Mesenchymal stem cell (in vitro differentiated cells and primary cell): ENCODE results near the gene MAD2L2.

Source experiments
- DNase-seq: peaks from one replicate; pipeline ENCODE4 v3.0.0-alpha.2; 2013
- H2AFZ ChIP-seq: one replicate; pipeline ENCODE4 v1.6.1; 2013; ENCODE audit warnings: low read depth, mild to moderate bottlenecking, control low read depth, inconsistent platforms, low read length, moderate library complexity
- H2AK5ac ChIP-seq: 2 replicates; pipeline ENCODE4 v1.6.1; 2013; ENCODE audit warnings: low read length, moderate library complexity, mild to moderate bottlenecking, inconsistent platforms; ENCODE audit not compliant: severe bottlenecking
- H2BK120ac ChIP-seq: one replicate; pipeline ENCODE4 v1.6.1; 2013; ENCODE audit warnings: low read depth, mild to moderate bottlenecking, inconsistent platforms, low read length, moderate library complexity
- H2BK12ac ChIP-seq, 2 experiments: one replicate each; pipeline ENCODE4 v1.6.1; 2013; ENCODE audit warnings: inconsistent platforms in 2 of 2, low read length in 2 of 2, mild to moderate bottlenecking in 2 of 2, moderate library complexity in 2 of 2, control low read depth in 1 of 2
- H2BK15ac ChIP-seq: one replicate; pipeline ENCODE4 v1.6.1; 2013; ENCODE audit warnings: mild to moderate bottlenecking, low read depth, inconsistent platforms; ENCODE audit not compliant: poor library complexity, severe bottlenecking
- H2BK5ac ChIP-seq: 2 replicates; pipeline ENCODE4 v1.6.1; 2013; ENCODE audit warnings: low read depth, mild to moderate bottlenecking, low read length, control low read depth, inconsistent platforms; ENCODE audit not compliant: poor library complexity, severe bottlenecking
- H3K14ac ChIP-seq, 2 experiments: one replicate each; pipeline ENCODE4 v1.6.1; 2013; ENCODE audit warnings: inconsistent platforms in 2 of 2, low read length in 2 of 2, control low read depth in 1 of 2, mild to moderate bottlenecking in 1 of 2, moderate library complexity in 1 of 2
- H3K18ac ChIP-seq, 2 experiments: one replicate each; pipeline ENCODE4 v1.6.1; 2013; ENCODE audit warnings: inconsistent platforms in 2 of 2, low read length in 2 of 2, control low read depth in 1 of 2, low read depth in 1 of 2, mild to moderate bottlenecking in 1 of 2
- H3K23ac ChIP-seq, 2 experiments: one replicate each; pipeline ENCODE4 v1.6.1; 2013; ENCODE audit warnings: inconsistent platforms in 2 of 2, low read length in 2 of 2, mild to moderate bottlenecking in 2 of 2, moderate library complexity in 2 of 2, control low read depth in 1 of 2
- H3K27ac ChIP-seq: 2 replicates; pipeline ENCODE4 v1.5.1; 2013; ENCODE audit warnings: mild to moderate bottlenecking, moderate library complexity, low read length, control low read depth, inconsistent platforms; ENCODE audit not compliant: poor library complexity, severe bottlenecking
- H3K27me3 ChIP-seq, 2 experiments: 2 replicates each; pipeline versions ENCODE4 v1.6.1 to v1.7.0; 2013; ENCODE audit warnings: low read length in 2 of 2, mild to moderate bottlenecking in 2 of 2, moderate library complexity in 2 of 2, control low read depth in 1 of 2, inconsistent platforms in 1 of 2; ENCODE audit not compliant: control insufficient read depth in 1 of 2, insufficient read depth in 1 of 2
- H3K36me3 ChIP-seq, 2 experiments: 2 replicates each; pipeline versions ENCODE4 v1.6.1 to v1.7.0; 2013; ENCODE audit warnings: low read length in 2 of 2, control low read depth in 1 of 2, inconsistent platforms in 1 of 2, low read depth in 1 of 2, mild to moderate bottlenecking in 1 of 2; ENCODE audit not compliant: insufficient read depth in 2 of 2, control insufficient read depth in 1 of 2
- H3K4ac ChIP-seq, 2 experiments: one replicate each; pipeline ENCODE4 v1.6.1; 2013; ENCODE audit warnings: inconsistent platforms in 2 of 2, low read length in 2 of 2, mild to moderate bottlenecking in 2 of 2, moderate library complexity in 2 of 2, control low read depth in 1 of 2, low read depth in 1 of 2
- H3K4me1 ChIP-seq: 2 replicates; pipeline ENCODE4 v1.6.1; 2013; ENCODE audit warnings: low read depth, low read length, control low read depth; ENCODE audit not compliant: control insufficient read depth, insufficient read depth
- H3K4me2 ChIP-seq: 2 replicates; pipeline ENCODE4 v1.6.1; 2013; ENCODE audit warnings: low read length, mild to moderate bottlenecking, inconsistent platforms; ENCODE audit not compliant: poor library complexity, severe bottlenecking
- H3K4me3 ChIP-seq, 2 experiments: 2 replicates each; pipeline versions ENCODE4 v1.5.1 to v1.7.0; 2013; ENCODE audit warnings: low read length in 2 of 2, mild to moderate bottlenecking in 2 of 2, control low read depth in 1 of 2, low read depth in 1 of 2; ENCODE audit not compliant: insufficient read depth in 1 of 2
- H3K79me1 ChIP-seq: replicated peaks from 2 replicates; pipeline ENCODE4 v1.6.1; 2013; ENCODE audit warnings: mild to moderate bottlenecking, control low read depth, low read length, inconsistent platforms; ENCODE audit not compliant: poor library complexity, severe bottlenecking
- H3K9ac ChIP-seq: 2 replicates; pipeline ENCODE4 v1.7.0; 2013; ENCODE audit warnings: mild to moderate bottlenecking, low read length, moderate library complexity
- H3K9me3 ChIP-seq: 2 replicates; pipeline ENCODE4 v1.7.0; 2013; ENCODE audit warnings: mild to moderate bottlenecking, low read length; ENCODE audit not compliant: control insufficient read depth
- H4K8ac ChIP-seq: one replicate; pipeline ENCODE4 v1.6.1; 2013; ENCODE audit warnings: inconsistent platforms, mild to moderate bottlenecking, low read length, moderate library complexity
- H4K91ac ChIP-seq: one replicate; pipeline ENCODE4 v1.6.1; 2013; ENCODE audit warnings: mild to moderate bottlenecking, low read length, inconsistent platforms
- WGBS: methylation state at CpG from one replicate; pipeline ENCODE4 v1.1.7; 2013; ENCODE audit warnings: mixed read lengths; 5-methylcytosine and 5-hydroxymethylcytosine counted together

MAD2L2 gene

DNA sequence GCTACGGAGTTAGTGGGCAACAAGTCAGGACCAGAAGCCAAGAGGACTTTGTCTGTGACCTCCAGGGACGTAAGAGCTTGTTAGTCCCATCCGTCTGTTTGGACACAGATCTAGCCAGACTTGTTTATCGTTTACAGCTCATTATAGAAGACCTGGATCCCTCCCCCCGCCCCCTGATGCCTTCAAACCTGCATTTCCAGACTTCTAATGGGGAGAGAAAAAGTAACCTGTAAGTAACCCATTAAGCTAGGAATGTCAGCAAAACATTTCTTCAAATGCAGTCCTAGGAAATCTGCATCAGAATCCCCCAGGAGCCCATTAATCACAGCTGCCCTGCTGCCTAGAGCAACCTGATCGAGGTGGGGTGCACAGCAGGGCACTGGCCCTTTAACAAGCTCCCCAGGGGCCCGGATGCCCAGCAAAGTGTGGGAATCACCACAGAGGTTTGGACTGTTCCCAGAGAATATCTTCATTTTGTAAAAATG, 1.4 kb upstream of the MAD2L2 start:
- Histone ChIP-seq H3K23ac (no peak overlapping the region), H4K8ac (no peak overlapping the region), H3K4me1 (peaks cover 14% of the 10 kb centered on the region), H3K9me3 (no peaks in the 10 kb centered on the region), H2BK120ac (no peak overlapping the region), H2BK5ac (no peak overlapping the region), H3K27me3 (peaks cover 10 to 25% of the 10 kb centered on the region in 2 experiments), H2AFZ (no peak overlapping the region), H2BK12ac (no peak overlapping the region), H3K9ac (peak overlapping the region; percentile 87), H3K36me3 (peaks cover 2% of the 10 kb centered on the region in 2 experiments), H3K14ac (no peak overlapping the region), H3K4me3 (no peak overlapping the region), H3K79me1 (peaks cover 15% of the 10 kb centered on the region), H4K91ac (no peak overlapping the region), H3K4me2 (no peak overlapping the region), H2BK15ac (no peak overlapping the region), H3K4ac (no peak overlapping the region), H3K27ac (no peak overlapping the region), H2AK5ac (no peak overlapping the region), H3K18ac (no peak overlapping the region)
- WGBS: 5% methylated on average over 6 of the region's 7 CpGs
- DNase-seq: no peak

DNA sequence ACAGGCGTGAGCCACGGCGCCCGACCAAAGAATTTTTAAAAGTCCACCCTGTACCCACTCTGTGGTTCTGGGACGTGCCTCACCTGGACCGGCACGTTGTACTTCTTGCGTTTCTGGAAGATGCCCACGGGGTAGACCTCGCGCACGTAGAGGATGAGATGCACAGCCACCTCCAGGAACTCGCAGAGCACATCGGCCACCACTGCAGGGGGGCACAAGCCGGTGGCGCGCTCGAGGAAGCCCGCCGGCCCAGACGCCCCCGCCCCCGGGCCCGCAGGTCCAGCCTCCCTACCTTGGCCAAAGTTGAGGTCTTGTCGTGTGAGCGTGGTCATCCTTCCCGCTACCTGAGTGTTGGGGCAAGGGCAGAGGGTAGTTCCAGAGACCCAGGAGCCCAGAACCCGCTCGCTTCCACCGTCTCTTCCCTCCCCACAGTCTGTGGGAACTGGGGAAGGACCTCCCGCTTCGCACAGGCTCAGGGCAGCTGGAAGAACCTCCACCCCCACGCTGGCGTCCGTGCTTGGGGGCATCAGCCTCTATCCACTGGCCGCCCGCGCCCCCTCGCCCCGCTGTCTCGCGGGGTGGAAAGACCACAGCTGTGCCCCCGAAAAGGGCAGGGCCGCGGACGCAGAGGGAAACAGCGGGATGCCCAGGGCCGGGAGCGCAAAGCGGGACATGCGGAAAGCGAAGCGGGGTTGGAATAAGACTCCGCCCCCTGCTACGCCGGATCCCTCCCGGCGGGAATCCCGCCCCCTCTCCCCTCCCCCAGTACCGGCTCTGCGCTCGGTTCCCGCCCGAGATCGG, 478 bp downstream of the MAD2L2 start:
- Histone ChIP-seq H3K18ac (peak overlapping the region; percentile 92), H3K9me3 (no peaks in the 10 kb centered on the region), H3K4me2 (peak overlapping the region; percentile 81), H3K4me1 (peaks cover 14% of the 10 kb centered on the region), H3K14ac (peak overlapping the region in 1 of 2 experiments; percentile 92), H3K27me3 (peaks cover 10 to 21% of the 10 kb centered on the region in 2 experiments), H2AK5ac (no peak overlapping the region), H2BK120ac (peak overlapping the region; percentile 89), H2BK15ac (peak overlapping the region; percentile 75), H3K4ac (peak overlapping the region; percentile 27 to 41), H2BK12ac (peak overlapping the region; percentile 25 to 61), H3K4me3 (peak overlapping the region; percentile 81 to 92), H3K23ac (peak overlapping the region in 1 of 2 experiments; percentile 93), H3K36me3 (peaks cover 16 to 21% of the 10 kb centered on the region in 2 experiments), H3K79me1 (peaks cover 18% of the 10 kb centered on the region), H4K8ac (peak overlapping the region; percentile 57), H2AFZ (peak overlapping the region; percentile 82), H2BK5ac (peak overlapping the region; percentile 76), H3K9ac (peak overlapping the region; percentile 87), H4K91ac (no peak overlapping the region), H3K27ac (no peak overlapping the region)
- DNase-seq: peak; percentile 60
- 12% methylated on average over 38 of the region's 65 CpGs for WGBS

GRCh38 chr1:11678442-11678841, 2.5 kb downstream of the MAD2L2 start:
- peaks cover 0 to 7% of the 10 kb centered on the region in 2 experiments for H3K27me3 ChIP-seq
- H3K4me1 ChIP-seq: peaks cover 14% of the 10 kb centered on the region
- no peak overlapping the region for H2BK120ac ChIP-seq
- H3K4me3 ChIP-seq: no peak overlapping the region
- no peak overlapping the region for H3K14ac ChIP-seq
- WGBS: 100% methylated on average over 2 of the region's 2 CpGs
- H3K23ac ChIP-seq: no peak overlapping the region
- H3K4me2 ChIP-seq: no peak overlapping the region
- no peak overlapping the region for H2BK15ac ChIP-seq
- H3K79me1 ChIP-seq: peaks cover 22% of the 10 kb centered on the region
- H3K9ac ChIP-seq: no peak overlapping the region
- H2BK12ac ChIP-seq: no peak overlapping the region
- H3K4ac ChIP-seq: no peak overlapping the region
- H3K18ac ChIP-seq: no peak overlapping the region
- H4K8ac ChIP-seq: no peak overlapping the region
- no peak overlapping the region for H2AK5ac ChIP-seq
- peaks cover 33 to 38% of the 10 kb centered on the region in 2 experiments for H3K36me3 ChIP-seq
- H2BK5ac ChIP-seq: no peak overlapping the region
- no peak for DNase-seq
- no peak overlapping the region for H2AFZ ChIP-seq
- no peak overlapping the region for H3K27ac ChIP-seq
- H4K91ac ChIP-seq: no peak overlapping the region
- H3K9me3 ChIP-seq: no peaks in the 10 kb centered on the region

GRCh38 chr1:11676386-11677103, 4.4 kb downstream of the MAD2L2 start:
- no peak for DNase-seq
- no peak overlapping the region for H3K9ac ChIP-seq
- H3K14ac ChIP-seq: no peak overlapping the region
- H3K79me1 ChIP-seq: peaks cover 22% of the 10 kb centered on the region
- H3K27ac ChIP-seq: no peak overlapping the region
- no peak overlapping the region for H4K8ac ChIP-seq
- H3K4ac ChIP-seq: no peak overlapping the region
- H3K36me3 ChIP-seq: peaks cover 35 to 56% of the 10 kb centered on the region in 2 experiments
- no peak overlapping the region for H2BK15ac ChIP-seq
- H3K9me3 ChIP-seq: no peaks in the 10 kb centered on the region
- no peak overlapping the region for H3K23ac ChIP-seq
- no peak overlapping the region for H3K4me2 ChIP-seq
- H2AK5ac ChIP-seq: no peak overlapping the region
- no peak overlapping the region for H2AFZ ChIP-seq
- peaks cover 6% of the 10 kb centered on the region for H3K4me1 ChIP-seq
- no peak overlapping the region for H2BK12ac ChIP-seq
- H2BK120ac ChIP-seq: no peak overlapping the region
- no peak overlapping the region for H4K91ac ChIP-seq
- no peak overlapping the region for H2BK5ac ChIP-seq
- no peak overlapping the region for H3K18ac ChIP-seq
- 94% methylated on average over 9 of the region's 10 CpGs for WGBS
- no peak overlapping the region for H3K4me3 ChIP-seq
- no peaks in the 10 kb centered on the region for H3K27me3 ChIP-seq
